ENCODE results near the gene SLC25A30. TPM values are rescaled to one million over a fixed set of nuclear protein-coding genes. Genes with fewer than 3 reads are reported as not detected.

Gene SLC25A30
- total and polyA plus RNA-seq, 9 of the 15 experiments (the other 6 are each of a cell fraction or from before 2014, with no cell fraction given): 1.1 to 11.1 (median 5.6) TPM

- TF ChIP-seq ARID3A (IDR thresholded peaks at IDR 0.05; ENCODE audit: borderline replicate concordance, low read depth, low read length) (no peak), E4F1 (CRISPR knock-in tag; IDR thresholded peaks at IDR 0.05; ENCODE audit: borderline replicate concordance) (no peak)
Measured at GRCh38 chr13:45411631-45412030, 6.5 kb downstream of the SLC25A30 start (continued).

- no TSS peak for BruUV-seq (replicated peaks)
- H3K9me3 ChIP-seq (replicated peaks; ENCODE audit: control insufficient read depth, insufficient read depth, low read depth, low read length): no peaks in the 10 kb centered on the region
- H3K4me3 ChIP-seq: no peak overlapping the region
- POLR2A ChIA-PET: no interaction called here
- peaks cover 16% of the 10 kb centered on the region; the same call in 2 of the 3 replicates for H3K36me3 ChIP-seq (ENCODE audit: control insufficient read depth, insufficient read depth, low read length)
- no peaks in the 10 kb centered on the region for H3K27me3 ChIP-seq (ENCODE audit: control insufficient read depth in 2 of 2, insufficient read depth in 2 of 2, low read length in 2 of 2)
- H3K4me2 ChIP-seq (ENCODE audit: insufficient read depth, low read length): no peak overlapping the region
- FAIRE-seq: no peak
- H3K9ac ChIP-seq (ENCODE audit: insufficient read depth in 1 of 2, low read depth in 2 of 2, low read length in 2 of 2): no peak overlapping the region
- CTCF ChIA-PET (ENCODE audit: low intra/inter-chr PET ratio): no interaction called here
- TF ChIP-seq MTA1 (IDR thresholded peaks at IDR 0.05; ENCODE audit: borderline replicate concordance): no peak
- TF ChIP-seq CCAR2 (IDR thresholded peaks at IDR 0.05; ENCODE audit: low read depth, low read length): no peak
- no peak for TF ChIP-seq HES1 (IDR thresholded peaks at IDR 0.05; ENCODE audit: low read depth)
- no peak for TF ChIP-seq ZNF24 (IDR thresholded peaks at IDR 0.05)
- no peak for TF ChIP-seq CEBPZ (IDR thresholded peaks at IDR 0.05; ENCODE audit: borderline replicate concordance, low read depth, low read length)
- no peak for TF ChIP-seq ZNF324 (CRISPR knock-in tag; IDR thresholded peaks at IDR 0.05)
- TF ChIP-seq STAT5B (CRISPR knock-in tag; IDR thresholded peaks at IDR 0.05): no peak
- TF ChIP-seq SNIP1 (IDR thresholded peaks at IDR 0.05; ENCODE audit: low read depth): no peak
- no peak for TF ChIP-seq ZNF224 (CRISPR knock-in tag; IDR thresholded peaks at IDR 0.05)
- no peak for DNase-seq (ENCODE audit: extremely low read depth in 1 of 4, low spot score in 3 of 4)
- in situ Hi-C loops (cut with MboI): no loop called here
- no peak for ATAC-seq
- H3K4me1 ChIP-seq (replicated peaks in 1 of 2; ENCODE audit: control insufficient read depth in 2 of 2, insufficient read depth in 2 of 2, low read length in 2 of 2): peaks cover 2 to 10% of the 10 kb centered on the region in 2 experiments; a peak in 3 of 5 replicates
- no peak overlapping the region for H3K27ac ChIP-seq (ENCODE audit: extremely low read depth, low read depth, low read length)
- WGBS (ENCODE audit: insufficient coverage, low coverage, missing lambda C conversion rate): 78% methylated on average over 4 of the region's 4 CpGs
- no peaks in the 10 kb centered on the region for H4K20me1 ChIP-seq (replicated peaks; ENCODE audit: control insufficient read depth, insufficient read depth, low read length)
- H3K79me2 ChIP-seq (ENCODE audit: control insufficient read depth, insufficient read depth, low read length): peaks cover 7% of the 10 kb centered on the region; the same call in 1 of the 3 replicates
- H2AFZ ChIP-seq (ENCODE audit: low read depth, low read length): no peak overlapping the region
- peaks cover 3% of the 10 kb centered on the region for H3K9me1 ChIP-seq (ENCODE audit: control insufficient read depth, insufficient read depth, low read length)
- intact Hi-C loops (cut with micrococcal nuclease): no loop called here
Measured at GRCh38 chr13:45411221-45411620, 7.0 kb downstream of the SLC25A30 start.

Data from K562 (cell line).